Fibroblast of pulmonary artery (primary cell): ENCODE data around the gene SLC35F3.

Experiments
- DNase-seq: peaks from one replicate; pipeline ENCODE4 v3.0.0-alpha.2; 2010; ENCODE audit warnings: low read depth
- H3K4me3 ChIP-seq: replicated peaks from 2 replicates; pipeline ENCODE4 v1.5.1; 2011; ENCODE audit warnings: low read depth, mild to moderate bottlenecking, control low read depth, low read length, moderate library complexity
- TF ChIP-seq, protein P1 (sequence below): IDR thresholded peaks from 2 replicates; pipeline ENCODE4 v1.5.1; 2011; ENCODE audit warnings: mild to moderate bottlenecking, control low read depth, low read length, inconsistent platforms; ENCODE audit errors: missing control alignments

SLC35F3 gene

DNA sequence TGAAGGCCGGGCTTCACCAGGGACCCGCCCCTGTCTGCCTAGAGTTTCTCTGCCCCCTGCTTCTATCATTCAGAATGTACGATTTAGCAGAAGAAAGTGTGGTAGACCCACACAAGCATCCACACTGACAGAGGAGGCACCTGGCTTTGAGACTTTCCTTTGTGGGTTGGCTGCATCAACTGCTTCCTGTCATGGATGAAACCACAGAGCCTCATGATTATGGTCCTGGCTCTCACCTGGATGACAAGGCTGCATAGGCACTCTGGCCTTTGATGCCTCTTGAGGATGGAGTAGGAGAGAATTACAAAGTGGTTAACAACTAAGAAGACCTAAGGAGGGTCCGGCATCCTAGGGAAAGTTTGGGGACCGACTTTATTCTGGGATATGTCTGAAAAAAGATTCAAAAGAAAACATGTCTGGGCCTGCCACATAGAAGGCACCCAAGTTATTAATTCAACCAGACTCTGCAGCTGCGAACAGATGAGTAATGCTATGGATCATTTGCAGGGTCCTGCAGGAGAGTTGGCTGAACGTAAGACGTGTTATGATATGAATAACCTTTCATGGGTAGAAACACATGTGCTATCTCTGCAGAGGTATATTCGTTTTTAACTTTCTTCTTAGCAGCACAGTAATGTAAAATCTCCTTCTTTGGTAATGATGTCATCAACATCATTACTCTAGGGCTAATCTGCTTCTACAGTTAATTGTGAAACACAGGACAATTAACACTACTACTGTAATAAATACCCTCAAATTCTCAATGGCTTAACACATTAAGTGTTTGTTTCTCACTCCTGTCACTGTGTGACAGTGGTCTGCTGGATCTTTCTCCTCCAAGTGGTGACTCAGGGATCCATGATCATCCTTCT, 136.2 kb downstream of the SLC35F3 start:
- TF ChIP-seq, protein P1, sequence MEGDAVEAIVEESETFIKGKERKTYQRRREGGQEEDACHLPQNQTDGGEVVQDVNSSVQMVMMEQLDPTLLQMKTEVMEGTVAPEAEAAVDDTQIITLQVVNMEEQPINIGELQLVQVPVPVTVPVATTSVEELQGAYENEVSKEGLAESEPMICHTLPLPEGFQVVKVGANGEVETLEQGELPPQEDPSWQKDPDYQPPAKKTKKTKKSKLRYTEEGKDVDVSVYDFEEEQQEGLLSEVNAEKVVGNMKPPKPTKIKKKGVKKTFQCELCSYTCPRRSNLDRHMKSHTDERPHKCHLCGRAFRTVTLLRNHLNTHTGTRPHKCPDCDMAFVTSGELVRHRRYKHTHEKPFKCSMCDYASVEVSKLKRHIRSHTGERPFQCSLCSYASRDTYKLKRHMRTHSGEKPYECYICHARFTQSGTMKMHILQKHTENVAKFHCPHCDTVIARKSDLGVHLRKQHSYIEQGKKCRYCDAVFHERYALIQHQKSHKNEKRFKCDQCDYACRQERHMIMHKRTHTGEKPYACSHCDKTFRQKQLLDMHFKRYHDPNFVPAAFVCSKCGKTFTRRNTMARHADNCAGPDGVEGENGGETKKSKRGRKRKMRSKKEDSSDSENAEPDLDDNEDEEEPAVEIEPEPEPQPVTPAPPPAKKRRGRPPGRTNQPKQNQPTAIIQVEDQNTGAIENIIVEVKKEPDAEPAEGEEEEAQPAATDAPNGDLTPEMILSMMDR = no peak
- DNase-seq = no peak
- no peak overlapping the region for H3K4me3 ChIP-seq

DNA sequence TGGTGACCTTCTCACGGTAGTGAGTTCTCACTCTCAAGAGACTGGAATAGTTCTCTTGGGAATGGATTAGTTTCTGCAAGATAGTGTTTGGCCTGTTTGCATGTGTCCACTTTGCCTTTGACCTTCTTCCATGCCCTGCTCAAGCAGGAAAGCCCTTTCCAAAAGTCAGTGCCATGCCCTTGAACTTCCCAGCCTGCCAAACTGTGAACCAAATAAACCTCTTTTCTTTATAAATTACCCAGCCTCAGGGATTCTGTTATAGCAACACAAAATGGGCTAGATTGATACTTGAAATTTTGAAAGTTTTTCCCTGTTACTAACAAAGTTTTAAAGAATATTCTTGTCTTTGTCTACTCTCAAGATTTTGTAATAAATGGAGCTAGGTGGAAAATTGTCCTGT, 139.6 kb downstream of the SLC35F3 start:
- no peak for DNase-seq
- TF ChIP-seq, protein P1 = no peak
- H3K4me3 ChIP-seq = no peak overlapping the region

DNA sequence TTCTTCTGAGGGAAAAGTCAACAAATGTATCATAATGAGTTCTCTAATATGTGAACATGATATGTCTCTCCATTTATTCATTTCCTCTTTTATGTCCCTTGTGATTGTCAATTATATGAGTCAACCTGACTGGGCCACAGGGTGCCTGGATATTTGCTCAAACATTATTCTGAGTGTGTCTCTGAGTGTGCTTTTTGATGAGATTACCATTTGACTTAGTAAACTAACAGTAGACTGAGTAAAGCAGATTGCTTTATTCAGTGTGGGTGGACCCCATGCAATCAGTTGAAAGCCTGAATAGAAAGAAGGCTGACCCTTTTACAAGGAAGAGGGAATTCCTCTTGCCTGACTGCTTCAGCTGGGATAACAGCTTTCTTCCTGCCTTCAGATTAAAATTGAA, 142.6 kb downstream of the SLC35F3 start:
- no peak overlapping the region for H3K4me3 ChIP-seq
- no peak for DNase-seq
- TF ChIP-seq, protein P1 = no peak

DNA sequence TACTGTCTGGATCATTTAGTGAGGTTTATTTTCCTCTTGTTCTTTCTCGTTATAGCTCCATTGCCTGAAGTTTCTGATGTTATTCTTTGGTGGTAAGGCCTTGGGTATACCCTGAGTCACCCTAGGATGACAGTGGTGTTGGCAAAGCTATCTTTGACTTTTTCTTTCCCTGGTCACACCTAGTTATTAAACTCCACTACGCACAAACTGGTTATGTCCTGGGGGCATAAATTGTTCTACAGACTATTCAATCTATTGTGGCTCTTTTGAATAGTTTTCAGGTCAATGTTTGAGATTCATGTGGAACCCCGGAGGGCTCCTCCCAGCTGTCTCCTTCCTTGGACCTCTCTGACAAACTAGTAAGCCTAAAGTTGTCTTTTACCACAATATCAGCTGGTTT, 157.7 kb downstream of the SLC35F3 start:
- TF ChIP-seq, protein P1 = no peak
- no peak overlapping the region for H3K4me3 ChIP-seq
- DNase-seq = no peak

DNA sequence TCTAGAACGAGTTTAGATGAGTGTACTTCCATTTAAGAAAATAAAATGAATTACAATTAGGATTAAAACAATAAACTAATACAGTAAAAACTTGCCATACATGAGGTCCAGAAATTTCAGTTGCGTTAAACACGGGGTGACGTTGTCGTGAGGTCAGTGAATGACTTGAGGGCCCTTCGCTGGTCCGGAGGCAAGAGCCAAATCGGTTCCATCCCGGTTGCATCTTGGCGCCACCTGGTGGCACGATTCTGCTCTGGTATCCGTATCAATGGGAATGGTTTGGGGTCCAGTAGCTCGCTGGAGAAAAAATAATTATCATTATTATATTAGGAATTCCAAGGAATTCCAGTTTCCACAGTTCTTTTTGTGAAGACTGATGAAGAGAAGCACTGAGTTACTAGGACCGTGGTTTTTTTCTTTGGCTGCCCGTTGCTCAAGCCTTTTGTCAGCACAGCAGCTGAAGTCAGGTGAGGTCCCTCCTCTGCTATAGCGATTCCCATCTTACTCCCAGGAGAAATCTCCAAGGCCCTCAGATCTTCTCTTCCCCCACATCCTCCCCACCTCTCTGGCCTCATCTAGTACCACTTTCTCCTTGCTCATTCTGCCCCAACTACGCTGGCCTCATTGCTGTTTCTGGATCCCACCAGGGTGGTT, 161.4 kb downstream of the SLC35F3 start:
- TF ChIP-seq, protein P1 = peak; percentile 76
- DNase-seq = peak; percentile 67
- H3K4me3 ChIP-seq = no peak overlapping the region

DNA sequence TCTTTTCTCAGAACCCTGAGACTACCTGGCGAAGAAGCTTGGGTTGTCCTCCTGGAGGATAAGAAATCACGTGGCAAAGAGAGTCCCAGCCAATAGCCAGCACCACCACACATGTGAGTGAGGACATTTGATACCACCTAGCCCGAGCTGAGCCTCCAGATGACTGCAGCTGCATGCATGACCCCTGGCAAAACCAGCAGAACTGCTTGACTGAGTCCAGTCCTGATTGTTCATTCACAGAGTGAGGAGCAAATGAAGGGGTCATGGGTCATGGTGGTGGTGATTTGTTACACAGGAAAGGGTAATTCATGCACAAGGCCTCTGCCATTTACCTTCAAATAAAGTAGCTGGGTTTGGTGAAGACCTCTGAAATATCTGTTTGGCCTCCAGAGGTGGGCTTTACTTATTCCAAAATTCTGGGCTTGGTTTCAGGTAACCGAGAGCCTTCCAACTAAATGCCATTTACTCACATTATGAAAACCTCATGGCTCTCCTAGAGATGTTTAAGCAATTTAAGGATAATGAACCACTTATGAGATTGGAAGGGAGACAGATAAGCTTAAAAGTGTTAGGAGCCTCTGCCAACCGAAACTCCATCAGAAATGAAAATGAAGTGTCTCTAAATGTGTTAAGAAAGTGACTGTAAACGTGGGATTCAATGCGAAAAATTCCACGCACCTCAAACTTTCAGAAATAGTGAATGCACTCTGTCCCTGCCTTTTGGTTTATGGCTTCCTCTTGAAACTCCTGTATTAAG, 163.3 kb downstream of the SLC35F3 start:
- TF ChIP-seq, protein P1 = no peak
- no peak overlapping the region for H3K4me3 ChIP-seq
- no peak for DNase-seq
